EH (cell line): ENCODE results near the gene SCRN2.
A peak's percentile ranks its signal among the peaks of the same experiment; 100 is the strongest.

Source experiments
- DNase-seq: peaks from one replicate; pipeline ENCODE4 v3.0.0-alpha.2; 2015; ENCODE audit warnings: low read depth

The SCRN2 gene

DNA sequence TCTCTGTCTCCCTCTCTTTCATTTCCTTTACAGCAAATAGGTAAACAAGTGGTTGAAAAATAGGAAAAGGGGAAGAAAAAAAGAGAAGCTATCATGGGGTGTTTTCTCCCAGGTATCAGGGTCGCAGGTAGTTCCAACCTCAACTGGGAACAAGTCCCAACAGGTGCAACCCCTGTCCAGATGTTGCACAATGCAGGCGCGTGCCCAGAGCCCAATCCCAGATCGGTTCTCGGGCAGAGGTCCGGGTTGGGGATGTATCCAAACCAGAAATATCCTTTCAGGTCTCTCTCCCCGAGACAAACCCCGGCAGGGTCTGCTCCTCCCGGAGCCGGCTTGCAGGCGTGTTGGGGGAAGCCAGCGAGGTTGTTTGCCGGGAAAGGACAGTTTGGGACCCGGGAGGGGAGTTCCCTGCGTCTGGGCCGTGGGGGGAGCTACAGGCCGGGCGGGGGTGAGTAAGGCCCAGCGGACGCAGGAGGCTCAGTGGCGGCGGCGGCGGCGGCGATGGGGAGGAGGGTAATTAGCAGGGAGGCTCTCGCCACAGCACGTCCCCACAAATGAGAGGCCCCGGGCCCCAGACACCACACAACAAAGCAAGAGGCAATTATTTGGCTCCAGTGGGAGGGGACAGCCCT lies 31.1 kb upstream of the SCRN2 start:
- DNase-seq: no peak

DNA sequence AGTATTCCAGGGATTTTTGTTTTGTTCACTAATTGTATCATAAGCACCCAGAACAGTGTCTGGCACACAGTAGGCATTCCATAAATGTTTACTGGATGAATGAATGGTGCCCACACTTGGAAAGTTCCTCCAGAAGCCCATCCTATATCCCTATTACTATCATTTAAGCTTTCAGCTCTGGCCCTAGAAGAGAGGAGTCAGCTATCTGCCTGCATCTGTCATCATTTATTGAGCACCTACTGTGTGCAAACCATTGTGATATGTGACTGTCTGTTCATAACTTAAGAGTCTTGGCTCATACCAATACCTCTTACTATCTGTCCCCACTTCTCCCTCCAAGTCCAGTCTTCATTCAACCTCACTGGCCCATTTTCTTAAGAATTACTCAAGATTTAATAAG lies 30.0 kb upstream of the SCRN2 start:
- DNase-seq: no peak

- DNase-seq: no peak
These were observed 29.0 kb upstream of the SCRN2 start for GRCh38 chr17:47870056-47870455.

DNA sequence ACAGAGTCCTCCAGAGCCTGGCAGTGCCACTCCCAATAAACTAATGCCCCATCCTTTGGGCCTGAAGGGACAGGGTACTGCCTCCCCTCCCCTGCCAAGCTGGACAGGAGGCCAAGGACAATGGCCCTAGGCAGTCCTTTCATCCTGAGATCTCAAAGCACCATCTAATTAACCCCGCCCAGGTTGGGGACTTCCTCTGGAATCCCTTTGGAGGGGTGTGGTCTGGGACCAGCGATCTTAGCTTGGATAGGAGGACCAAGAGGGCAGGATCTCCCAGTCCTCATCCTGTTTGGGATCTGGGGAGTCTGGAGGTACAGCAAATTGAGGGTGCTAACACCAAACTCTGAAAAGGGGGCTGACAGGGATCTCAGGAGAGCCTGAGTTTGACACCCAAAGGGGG lies 28.0 kb upstream of the SCRN2 start:
- no peak for DNase-seq

DNA sequence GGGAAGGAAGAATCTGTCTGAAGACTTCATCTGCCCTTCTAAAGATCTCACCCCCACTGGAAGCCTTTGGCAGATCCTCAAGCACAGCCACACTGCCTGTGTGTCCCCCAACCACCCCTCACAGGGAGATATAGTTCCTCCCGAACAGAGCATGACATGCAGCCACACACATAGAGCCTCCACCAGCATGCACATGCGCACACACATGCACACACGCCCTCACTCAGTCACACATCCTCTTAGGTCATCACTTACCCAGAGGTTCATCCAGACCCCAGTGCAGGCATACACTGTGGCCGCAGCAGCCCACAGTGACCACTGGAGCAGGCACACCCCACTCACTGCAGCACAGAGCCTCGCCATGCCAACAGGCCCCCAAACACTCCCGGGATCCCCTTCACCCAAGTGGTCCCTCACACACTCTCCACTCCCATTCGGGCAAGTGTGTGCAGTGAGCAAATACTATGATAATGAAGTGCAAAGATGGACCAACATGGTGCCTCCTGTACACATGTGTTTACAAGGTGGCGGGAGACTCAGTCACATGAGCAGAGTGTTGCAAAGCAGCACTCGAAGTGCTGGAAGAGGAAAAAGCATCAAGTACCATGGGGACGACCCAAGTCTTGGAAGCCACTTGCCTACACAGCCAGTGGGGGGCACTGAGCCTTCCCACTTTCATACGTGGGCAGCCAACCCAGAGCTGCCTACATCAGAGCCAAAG lies 26.9 kb upstream of the SCRN2 start:
- DNase-seq: no peak

DNA sequence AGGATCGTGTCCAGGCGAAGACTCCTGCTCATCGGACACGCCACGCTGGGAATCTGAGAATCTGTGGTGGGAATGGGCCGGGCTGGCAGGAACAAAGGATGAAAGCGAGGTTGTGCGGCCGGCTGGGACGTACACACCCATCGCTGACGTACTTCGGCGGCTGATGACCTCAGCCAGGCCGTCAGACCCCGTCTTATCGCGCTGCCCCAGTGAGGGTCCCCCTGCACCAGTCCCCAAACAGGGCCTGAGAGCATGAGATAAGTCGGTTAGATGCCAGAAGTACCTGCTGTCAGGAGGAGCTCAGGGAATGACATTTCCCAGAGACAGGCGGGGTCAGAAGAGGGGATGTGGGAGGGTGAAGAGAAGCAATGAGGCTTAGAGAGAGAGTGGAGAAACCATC lies 25.9 kb upstream of the SCRN2 start:
- DNase-seq: no peak

DNA sequence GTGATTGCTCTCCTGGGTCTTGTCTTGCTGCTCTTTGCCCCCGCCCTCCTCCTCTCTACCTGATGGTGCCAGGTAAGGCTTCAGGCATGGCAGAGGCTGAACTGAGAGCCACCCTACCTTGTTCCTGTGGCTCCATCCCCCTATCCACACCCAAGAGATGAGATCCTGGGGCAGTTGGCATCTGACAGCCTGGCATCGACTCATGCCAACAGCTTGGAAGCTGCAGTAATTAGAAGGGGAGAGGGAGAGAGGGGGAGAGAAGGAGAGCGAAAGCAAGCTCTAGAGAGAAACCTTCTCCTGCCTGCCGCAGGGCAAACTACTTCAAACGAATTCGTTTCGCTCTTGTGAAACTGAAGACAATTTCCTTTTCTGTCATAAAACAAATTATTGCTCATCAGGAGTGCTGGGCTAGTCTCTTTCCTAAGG lies 23.7 kb upstream of the SCRN2 start:
- DNase-seq: peak; percentile 57

DNA sequence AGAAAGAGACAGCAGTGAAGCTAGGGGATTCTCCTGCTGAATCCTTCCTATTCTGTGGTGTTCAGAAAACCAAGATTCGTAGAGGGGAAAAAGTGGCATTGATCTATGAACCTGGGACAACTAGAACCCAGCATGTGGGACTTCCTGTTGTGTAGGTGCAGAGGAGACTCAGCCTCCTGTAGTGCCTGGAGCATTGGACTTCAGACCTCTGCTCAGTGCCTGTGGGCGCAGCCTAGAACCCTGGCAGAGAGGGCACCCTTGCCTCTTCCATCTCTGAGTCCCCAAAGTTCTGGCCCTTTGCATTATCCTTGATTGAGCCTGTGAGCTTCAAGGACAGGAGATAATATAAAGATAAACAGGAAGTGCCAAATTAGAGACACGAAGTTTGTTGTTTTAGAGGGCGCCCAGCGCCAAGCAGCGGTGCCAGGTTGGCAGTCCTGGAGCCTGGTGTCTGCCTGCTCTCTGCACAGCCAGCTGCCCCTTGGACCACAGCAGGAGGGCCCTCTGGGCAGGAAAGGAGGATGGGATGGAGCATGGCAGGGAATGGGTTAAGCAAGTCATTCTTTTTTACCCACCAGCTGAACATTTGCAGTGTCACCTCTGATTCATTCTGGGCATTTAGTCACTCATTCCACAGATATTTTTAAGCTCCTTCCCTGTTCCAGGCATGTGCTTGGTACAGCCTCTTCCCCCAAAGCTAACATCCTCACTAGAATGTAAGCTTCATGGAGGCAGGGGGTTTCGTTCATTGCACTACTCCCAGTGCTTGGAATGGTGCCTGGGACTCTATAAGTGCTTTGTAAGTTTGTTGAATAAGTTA lies 21.8 kb upstream of the SCRN2 start:
- DNase-seq: peak; percentile 91

DNA sequence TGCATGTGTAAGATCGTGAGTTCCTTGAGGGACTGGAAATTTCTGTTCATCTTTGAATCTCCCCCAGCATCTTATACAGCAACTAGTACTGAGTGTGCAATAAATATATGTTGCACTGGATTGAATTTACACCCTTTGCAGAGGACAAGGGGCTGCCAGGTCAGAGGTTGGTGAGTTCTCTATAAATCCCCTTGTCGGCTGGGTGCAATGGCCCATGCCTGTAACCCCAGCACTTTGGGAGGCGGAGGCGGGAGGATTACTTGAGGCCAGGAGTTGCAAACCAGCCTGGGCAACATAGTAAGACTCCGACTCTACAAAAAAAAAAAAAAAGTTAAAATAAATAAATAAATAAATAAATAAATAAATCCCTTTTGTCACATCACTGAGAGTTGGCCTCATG lies 19.3 kb upstream of the SCRN2 start:
- DNase-seq: no peak

GRCh38 chr17:47857551-47858455 lies 16.7 kb upstream of the SCRN2 start:
- no peak for DNase-seq

DNA sequence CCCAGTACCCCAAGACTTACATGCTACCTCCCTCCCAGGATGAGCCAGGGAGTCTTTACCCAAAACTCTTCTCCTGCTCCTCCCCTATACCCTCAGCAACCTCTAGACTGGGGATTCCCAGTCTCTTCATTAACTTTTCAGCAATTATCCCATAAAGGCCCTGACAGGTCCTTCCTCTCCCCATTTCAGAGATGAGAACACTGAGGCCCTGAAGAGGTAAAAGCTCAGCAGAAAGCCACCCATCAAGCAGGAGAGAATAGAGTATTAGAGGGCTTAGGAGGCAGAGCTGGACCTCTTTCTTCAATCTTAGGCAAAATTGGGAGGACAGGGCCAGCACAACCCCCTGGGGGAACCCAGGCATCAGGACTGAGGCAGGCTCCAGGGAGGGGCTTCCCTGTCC lies 15.8 kb upstream of the SCRN2 start:
- no peak for DNase-seq

DNA sequence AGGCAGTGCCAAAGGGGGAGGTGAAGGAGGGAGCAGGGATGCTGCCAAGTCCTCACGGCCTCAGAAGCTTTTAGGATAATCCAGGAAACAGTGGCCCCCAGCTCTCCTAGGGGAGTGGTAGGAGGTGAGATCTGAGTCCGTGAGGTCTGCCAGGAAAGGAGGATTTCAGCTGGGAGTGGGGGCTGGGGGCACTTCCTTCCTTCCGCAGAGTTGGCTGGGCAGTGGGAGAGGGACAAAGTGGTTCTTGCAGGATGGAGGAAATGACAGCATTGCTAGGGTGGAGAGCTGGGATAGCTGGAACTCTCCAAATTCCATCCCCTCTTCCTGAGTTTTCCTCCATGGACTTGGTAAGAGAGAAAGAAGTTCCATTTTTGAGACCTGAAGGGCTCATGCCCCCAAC lies 14.7 kb upstream of the SCRN2 start:
- peak; percentile 27 for DNase-seq

- DNase-seq: no peak
These were observed 12.5 kb upstream of the SCRN2 start for GRCh38 chr17:47853616-47854015.

GRCh38 chr17:47852113-47852949 lies 11.3 kb upstream of the SCRN2 start:
- no peak for DNase-seq

DNA sequence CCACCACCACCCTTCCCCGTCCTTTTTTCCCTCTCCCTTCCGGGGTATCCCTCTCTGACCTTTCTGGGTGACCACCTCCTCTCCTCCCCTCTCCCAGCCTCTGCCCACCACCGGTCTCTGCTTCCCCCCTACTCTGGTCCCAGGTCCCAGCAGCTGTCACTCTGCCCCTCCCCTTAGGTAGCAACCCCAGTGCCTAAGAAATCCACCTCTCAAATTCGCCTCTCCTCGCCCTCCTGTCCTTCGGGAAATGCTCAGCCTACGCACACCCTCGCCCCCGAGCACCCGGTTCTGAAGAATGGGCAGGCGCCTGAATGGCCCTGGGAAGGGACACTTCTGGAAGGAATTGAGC lies 10.7 kb upstream of the SCRN2 start:
- DNase-seq: no peak

- DNase-seq: peak; percentile 75
These were observed 9.9 kb upstream of the SCRN2 start, which contains the start of gene SP6 for GRCh38 chr17:47850692-47851573. SP6 (minus strand) TSS chr17:47851163; CDS start chr17:47848429, 2,734 bp downstream.

DNA sequence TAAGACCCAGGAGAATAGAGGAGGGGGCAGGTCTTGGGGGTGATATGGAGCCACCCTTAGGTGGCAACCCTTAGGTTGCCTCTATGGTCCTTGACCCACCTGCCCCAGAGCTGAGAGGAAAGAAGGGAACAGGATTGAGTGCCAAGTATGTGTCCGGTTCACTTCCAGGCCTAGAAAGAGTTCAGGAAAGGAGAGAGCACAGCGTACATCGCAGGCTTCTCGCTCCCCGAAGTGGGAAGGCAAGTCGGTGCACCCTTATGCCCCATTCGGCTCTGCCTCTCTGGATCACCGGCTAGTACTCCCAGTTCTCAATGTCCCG lies 9.3 kb upstream of the SCRN2 start:
- DNase-seq: no peak

DNA sequence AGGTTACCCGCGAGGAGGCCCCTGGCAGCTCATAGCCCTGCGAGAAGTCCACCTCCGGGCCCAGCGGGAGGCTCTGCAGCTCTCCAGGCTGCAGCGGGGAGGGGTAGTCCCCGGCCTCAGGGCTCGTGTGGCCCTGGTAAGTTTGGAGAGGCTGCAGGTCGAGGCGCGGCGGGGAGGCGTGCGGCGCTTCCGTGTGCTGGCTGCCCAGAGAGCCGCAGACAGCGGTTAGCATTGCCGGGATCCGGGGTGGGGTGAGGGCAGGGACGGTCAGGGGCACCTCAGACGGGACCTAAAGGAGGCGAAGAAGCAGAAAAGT lies 7.1 kb upstream of the SCRN2 start:
- DNase-seq: no peak

DNA sequence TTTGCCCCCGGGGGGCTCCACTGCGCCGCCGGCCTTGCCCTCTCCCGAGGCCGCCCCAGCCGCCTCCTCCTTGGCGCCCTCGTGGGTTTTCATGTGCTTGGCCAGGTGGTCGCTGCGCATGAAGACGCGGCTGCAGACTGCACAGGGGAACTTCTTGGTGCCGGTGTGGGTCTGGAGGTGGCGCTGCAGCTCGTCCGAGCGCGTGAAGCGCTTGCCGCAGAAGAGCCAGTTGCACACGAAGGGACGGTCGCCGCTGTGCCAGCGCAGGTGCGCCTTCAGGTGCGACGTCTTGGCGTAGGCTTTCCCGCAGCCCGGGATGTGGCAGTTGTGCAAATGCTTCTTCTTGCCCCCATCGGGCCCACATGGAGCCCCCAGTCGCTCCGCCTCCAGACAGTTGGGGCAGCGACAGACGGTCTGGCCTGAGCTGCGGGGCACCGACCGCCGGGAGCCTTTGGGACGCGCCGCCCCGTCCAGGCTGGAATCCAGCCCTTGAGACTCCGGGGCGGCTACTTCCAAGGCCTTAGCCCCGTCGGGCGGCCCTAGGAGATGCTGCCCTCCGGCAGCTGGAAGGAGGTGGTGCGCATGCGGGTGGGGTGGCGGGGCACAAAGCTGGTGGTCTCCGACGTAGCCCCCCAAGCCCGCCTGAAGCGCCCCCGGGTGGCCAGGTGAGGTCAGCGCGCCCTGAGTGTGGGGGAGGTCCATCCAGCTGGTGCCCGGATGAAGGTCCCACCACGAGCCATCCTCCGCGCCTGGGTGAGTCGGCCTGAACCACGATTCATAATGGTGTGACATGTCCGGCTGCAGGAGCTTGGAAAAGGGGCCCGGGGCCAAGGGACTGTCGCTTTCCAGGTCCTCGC lies 6.5 kb upstream of the SCRN2 start:
- DNase-seq: no peak
